ENCODE data around the gene ADCY2.

The ADCY2 gene

DNA sequence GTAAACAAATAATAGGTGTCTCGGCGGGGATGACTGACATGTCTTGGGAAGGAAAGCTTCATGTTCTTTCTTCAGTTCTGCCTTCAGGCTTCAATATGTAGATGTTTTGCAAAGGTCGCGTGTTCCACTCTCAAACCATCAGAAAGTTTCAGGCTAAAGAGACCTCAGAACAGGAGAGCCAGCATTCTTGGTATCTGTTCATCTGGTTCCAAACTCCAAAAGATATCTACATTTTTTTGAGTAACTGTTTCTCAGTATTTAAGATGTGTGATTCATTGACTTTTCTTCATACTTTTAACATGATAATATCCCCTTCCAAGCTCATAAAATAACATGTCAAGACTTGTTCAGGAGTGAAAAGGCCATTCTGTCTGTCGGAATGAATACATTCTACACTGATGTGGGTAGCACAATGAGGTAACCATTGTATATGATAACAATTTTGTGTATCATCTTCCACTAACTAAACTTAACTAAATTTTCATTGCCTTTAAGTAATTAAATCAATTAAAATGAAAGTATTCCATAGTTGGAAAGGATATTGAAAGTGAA lies 271.4 kb downstream of the ADCY2 start:
- H4K20me1 ChIP-seq (ENCODE audit: insufficient read depth), result no peaks in the 10 kb centered on the region
- H3K9ac ChIP-seq, result no peak overlapping the region
- no peak overlapping the region for H3K4me2 ChIP-seq
- H3K27ac ChIP-seq, result no peak overlapping the region
- TF ChIP-seq, protein P1, sequence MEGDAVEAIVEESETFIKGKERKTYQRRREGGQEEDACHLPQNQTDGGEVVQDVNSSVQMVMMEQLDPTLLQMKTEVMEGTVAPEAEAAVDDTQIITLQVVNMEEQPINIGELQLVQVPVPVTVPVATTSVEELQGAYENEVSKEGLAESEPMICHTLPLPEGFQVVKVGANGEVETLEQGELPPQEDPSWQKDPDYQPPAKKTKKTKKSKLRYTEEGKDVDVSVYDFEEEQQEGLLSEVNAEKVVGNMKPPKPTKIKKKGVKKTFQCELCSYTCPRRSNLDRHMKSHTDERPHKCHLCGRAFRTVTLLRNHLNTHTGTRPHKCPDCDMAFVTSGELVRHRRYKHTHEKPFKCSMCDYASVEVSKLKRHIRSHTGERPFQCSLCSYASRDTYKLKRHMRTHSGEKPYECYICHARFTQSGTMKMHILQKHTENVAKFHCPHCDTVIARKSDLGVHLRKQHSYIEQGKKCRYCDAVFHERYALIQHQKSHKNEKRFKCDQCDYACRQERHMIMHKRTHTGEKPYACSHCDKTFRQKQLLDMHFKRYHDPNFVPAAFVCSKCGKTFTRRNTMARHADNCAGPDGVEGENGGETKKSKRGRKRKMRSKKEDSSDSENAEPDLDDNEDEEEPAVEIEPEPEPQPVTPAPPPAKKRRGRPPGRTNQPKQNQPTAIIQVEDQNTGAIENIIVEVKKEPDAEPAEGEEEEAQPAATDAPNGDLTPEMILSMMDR (conservative IDR thresholded peaks at IDR 0.05; ENCODE audit: low read depth, low read length), result no peak
- H3K4me1 ChIP-seq (ENCODE audit: low read depth, poor library complexity, severe bottlenecking), result no peaks in the 10 kb centered on the region
- no peaks in the 10 kb centered on the region for H3K27me3 ChIP-seq (ENCODE audit: insufficient read depth, low read depth)
- H3K36me3 ChIP-seq (ENCODE audit: insufficient read depth), result no peaks in the 10 kb centered on the region
- no peak overlapping the region for H2AFZ ChIP-seq (ENCODE audit: low read depth)
- H3K4me3 ChIP-seq (IDR thresholded peaks at IDR 0.05; ENCODE audit: insufficient read depth, low read depth, low read length), result no peak overlapping the region
- no peaks in the 10 kb centered on the region for H3K79me2 ChIP-seq (ENCODE audit: insufficient read depth, low read depth)

DNA sequence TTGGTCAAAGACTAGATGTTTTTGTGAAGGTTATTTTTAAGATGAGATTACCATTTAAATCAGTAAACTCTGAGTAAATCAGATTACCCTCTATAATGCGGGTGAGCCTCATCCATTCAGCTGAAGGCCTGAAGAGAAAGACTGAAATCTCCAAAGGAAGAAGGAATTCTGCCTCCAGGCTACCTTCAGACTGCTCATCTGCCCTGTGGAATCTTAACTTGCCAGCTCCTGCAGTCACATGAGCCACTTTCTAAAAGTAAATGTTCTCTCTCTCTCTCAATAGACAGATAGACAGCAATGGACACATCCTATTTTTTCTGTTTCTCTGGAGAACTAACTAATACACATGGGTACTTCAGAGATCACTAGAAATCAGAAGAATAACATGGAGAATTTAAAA lies 272.2 kb downstream of the ADCY2 start:
- no peak overlapping the region for H2AFZ ChIP-seq (ENCODE audit: low read depth)
- H3K4me3 ChIP-seq (IDR thresholded peaks at IDR 0.05; ENCODE audit: insufficient read depth, low read depth, low read length), result no peak overlapping the region
- no peaks in the 10 kb centered on the region for H3K36me3 ChIP-seq (ENCODE audit: insufficient read depth)
- H3K4me1 ChIP-seq (ENCODE audit: low read depth, poor library complexity, severe bottlenecking), result no peaks in the 10 kb centered on the region
- no peaks in the 10 kb centered on the region for H3K79me2 ChIP-seq (ENCODE audit: insufficient read depth, low read depth)
- no peak overlapping the region for H3K4me2 ChIP-seq
- H3K27me3 ChIP-seq (ENCODE audit: insufficient read depth, low read depth), result no peaks in the 10 kb centered on the region
- no peak overlapping the region for H3K9ac ChIP-seq
- TF ChIP-seq, protein P1 (conservative IDR thresholded peaks at IDR 0.05; ENCODE audit: low read depth, low read length), result no peak
- no peaks in the 10 kb centered on the region for H4K20me1 ChIP-seq (ENCODE audit: insufficient read depth)
- H3K27ac ChIP-seq, result no peak overlapping the region

DNA sequence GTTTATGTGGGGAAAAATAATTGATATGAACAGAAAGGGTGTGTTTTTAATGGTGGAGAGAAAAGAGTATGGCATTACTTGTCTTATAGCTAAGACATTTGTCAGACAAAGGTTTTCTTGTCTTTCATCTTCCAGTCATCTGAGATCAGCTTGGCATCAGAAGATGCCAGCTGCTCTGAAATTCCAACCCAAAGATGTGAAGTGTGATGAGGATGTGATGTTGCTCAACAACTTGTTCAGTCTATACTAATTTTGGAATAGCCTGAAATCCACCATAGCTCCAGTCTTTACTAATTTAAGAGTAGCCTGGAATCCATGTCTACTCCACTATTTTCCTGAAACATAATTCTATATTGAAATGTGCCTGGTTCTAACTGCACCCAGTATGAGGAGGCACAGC lies 272.7 kb downstream of the ADCY2 start:
- Histone ChIP-seq H4K20me1 (ENCODE audit: insufficient read depth) (no peaks in the 10 kb centered on the region), H3K27ac (no peak overlapping the region), H3K9ac (no peak overlapping the region), H3K27me3 (ENCODE audit: insufficient read depth, low read depth) (no peaks in the 10 kb centered on the region), H3K4me2 (no peak overlapping the region), H3K79me2 (ENCODE audit: insufficient read depth, low read depth) (no peaks in the 10 kb centered on the region), H3K4me1 (ENCODE audit: low read depth, poor library complexity, severe bottlenecking) (no peaks in the 10 kb centered on the region), H3K4me3 (IDR thresholded peaks at IDR 0.05; ENCODE audit: insufficient read depth, low read depth, low read length) (no peak overlapping the region), H3K36me3 (ENCODE audit: insufficient read depth) (no peaks in the 10 kb centered on the region), H2AFZ (ENCODE audit: low read depth) (no peak overlapping the region)
- TF ChIP-seq, protein P1 (conservative IDR thresholded peaks at IDR 0.05; ENCODE audit: low read depth, low read length), result no peak

DNA sequence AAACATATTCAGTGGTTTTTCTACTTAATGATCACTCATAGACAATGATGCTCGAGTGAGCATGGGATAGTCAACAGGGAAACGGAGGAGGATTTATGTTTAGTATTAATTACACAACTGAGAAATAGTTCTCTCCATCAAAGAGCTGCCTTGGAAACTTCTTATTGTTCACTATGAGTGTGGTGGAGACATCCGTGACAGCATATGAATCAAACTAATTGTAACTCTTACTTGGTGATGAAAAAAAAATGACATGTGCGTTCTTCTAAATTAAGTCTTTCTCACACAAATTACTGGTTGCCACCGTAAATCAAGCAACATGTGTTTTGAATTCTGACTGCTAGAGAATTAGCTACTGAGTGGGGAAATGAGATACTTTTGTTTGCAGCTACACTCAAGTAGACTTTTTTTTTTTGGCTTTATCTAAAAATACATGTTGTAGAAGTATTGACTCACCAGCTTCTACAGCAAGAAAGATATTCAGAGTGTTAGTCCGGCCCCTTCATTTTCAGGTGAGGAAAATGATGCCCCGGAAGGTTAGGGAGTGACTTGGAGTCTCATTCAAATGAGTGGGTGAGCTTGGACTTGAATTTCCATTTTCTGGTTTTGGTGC lies 275.5 kb downstream of the ADCY2 start:
- Histone ChIP-seq H3K4me1 (ENCODE audit: low read depth, poor library complexity, severe bottlenecking) (no peaks in the 10 kb centered on the region), H3K9ac (no peak overlapping the region), H3K79me2 (ENCODE audit: insufficient read depth, low read depth) (no peaks in the 10 kb centered on the region), H3K27ac (no peak overlapping the region), H3K36me3 (ENCODE audit: insufficient read depth) (no peaks in the 10 kb centered on the region), H3K4me2 (no peak overlapping the region), H3K27me3 (ENCODE audit: insufficient read depth, low read depth) (no peaks in the 10 kb centered on the region), H3K4me3 (IDR thresholded peaks at IDR 0.05; ENCODE audit: insufficient read depth, low read depth, low read length) (no peak overlapping the region), H4K20me1 (ENCODE audit: insufficient read depth) (no peaks in the 10 kb centered on the region), H2AFZ (ENCODE audit: low read depth) (no peak overlapping the region)
- TF ChIP-seq, protein P1 (conservative IDR thresholded peaks at IDR 0.05; ENCODE audit: low read depth, low read length), result no peak

Measured in KMS-11 (cell line).